Gastroesophageal sphincter (tissue), 3 donors: ENCODE data around the gene GALK2.

Experiments
- POLR2A ChIP-seq, 2 donors: fragments of 450-650 bp; IDR thresholded peaks; one replicate each; pipeline ENCODE4 v1.6.1; 2017; ENCODE audit warnings: antibody characterized with exemption in 2 of 2, mild to moderate bottlenecking in 2 of 2, moderate library complexity in 1 of 2
- POLR2AphosphoS5 ChIP-seq: sonication (generic); formaldehyde crosslinking; IDR thresholded peaks from one replicate; pipeline ENCODE4 v1.6.1; 2017; ENCODE audit warnings: antibody characterized with exemption
- TF ChIP-seq, protein P1 (sequence below), 4 experiments: fragments of 200-600 bp in 2 of 4; fragments of 450-650 bp in 2 of 4; sonication (generic) in 1 of 4; IDR thresholded peaks; one replicate each; pipeline ENCODE4 v1.5.1; 2017 to 2019; ENCODE audit warnings: antibody characterized with exemption in 4 of 4, mild to moderate bottlenecking in 2 of 4, moderate library complexity in 2 of 4

DNA sequence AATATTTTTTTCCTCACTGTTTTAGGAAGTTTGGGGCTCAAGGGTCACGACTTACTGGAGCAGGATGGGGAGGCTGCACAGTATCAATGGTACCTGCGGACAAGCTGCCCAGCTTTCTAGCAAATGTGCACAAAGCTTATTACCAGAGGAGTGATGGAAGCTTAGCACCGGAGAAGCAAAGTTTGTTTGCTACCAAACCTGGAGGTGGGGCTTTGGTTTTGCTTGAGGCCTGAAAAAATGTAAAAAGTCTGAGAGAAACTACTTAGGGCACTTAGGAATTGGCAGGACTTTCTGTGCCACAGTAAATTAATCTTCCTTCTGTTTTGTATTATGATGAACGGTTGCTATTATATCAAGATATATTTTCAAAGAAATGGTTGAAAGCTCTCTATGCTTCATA lies 157.9 kb downstream of the GALK2 start:
- TF ChIP-seq, protein P1, sequence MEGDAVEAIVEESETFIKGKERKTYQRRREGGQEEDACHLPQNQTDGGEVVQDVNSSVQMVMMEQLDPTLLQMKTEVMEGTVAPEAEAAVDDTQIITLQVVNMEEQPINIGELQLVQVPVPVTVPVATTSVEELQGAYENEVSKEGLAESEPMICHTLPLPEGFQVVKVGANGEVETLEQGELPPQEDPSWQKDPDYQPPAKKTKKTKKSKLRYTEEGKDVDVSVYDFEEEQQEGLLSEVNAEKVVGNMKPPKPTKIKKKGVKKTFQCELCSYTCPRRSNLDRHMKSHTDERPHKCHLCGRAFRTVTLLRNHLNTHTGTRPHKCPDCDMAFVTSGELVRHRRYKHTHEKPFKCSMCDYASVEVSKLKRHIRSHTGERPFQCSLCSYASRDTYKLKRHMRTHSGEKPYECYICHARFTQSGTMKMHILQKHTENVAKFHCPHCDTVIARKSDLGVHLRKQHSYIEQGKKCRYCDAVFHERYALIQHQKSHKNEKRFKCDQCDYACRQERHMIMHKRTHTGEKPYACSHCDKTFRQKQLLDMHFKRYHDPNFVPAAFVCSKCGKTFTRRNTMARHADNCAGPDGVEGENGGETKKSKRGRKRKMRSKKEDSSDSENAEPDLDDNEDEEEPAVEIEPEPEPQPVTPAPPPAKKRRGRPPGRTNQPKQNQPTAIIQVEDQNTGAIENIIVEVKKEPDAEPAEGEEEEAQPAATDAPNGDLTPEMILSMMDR (IDR thresholded peaks at IDR 0.05): no peak
- TF ChIP-seq POLR2A (IDR thresholded peaks at IDR 0.05): no peak
- TF ChIP-seq POLR2AphosphoS5: no peak
